ENCODE results near the gene RAET1E.
A peak's percentile ranks its signal among the peaks of the same experiment; 100 is the strongest.
"Not testable (repeated sequence)": the region's sequence is repeated elsewhere in the genome, so short reads cannot be mapped to it uniquely, and the experiment has no call there.

The RAET1E gene

GRCh38 chr6:149929422-149929821 is 31.5 kb upstream of the RAET1E start:
- Histone ChIP-seq H3K4me3 (ENCODE audit: insufficient read depth, low read depth, low read length, poor library complexity, severe bottlenecking) (no peak overlapping the region), H3K27ac (ENCODE audit: insufficient read depth, low read length, poor library complexity, severe bottlenecking) (no peak overlapping the region), H3K9me3 (ENCODE audit: control insufficient read depth, low read length) (no peaks in the 10 kb centered on the region), H3K36me3 (ENCODE audit: control insufficient read depth, insufficient read depth, low read length) (no peaks in the 10 kb centered on the region), H3K27me3 (replicated peaks; ENCODE audit: control insufficient read depth, insufficient read depth, low read length, poor library complexity, severe bottlenecking) (peaks cover 42% of the 10 kb centered on the region), H3K4me1 (ENCODE audit: control insufficient read depth, insufficient read depth, low read length, poor library complexity, severe bottlenecking) (peaks cover 9% of the 10 kb centered on the region)
- DNase-seq: no peak

DNA sequence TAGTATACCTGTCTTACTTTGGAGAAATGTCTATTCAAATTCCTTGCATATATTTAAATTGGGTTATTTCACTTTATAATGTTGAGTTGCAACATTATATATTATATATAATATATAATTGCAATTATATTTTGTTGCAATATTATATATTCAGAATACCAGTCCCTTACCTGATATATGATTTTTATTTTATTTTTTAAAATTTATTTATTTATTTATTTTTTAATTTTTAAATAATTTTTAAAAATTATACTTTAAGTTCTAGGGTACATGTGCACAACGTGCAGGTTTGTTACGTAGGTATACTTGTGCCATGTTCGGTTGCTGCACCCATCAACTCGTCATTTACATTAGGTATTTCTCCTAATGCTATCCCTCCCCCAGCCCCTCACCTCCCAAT is 29.1 kb upstream of the RAET1E start:
- H3K27ac ChIP-seq (ENCODE audit: insufficient read depth, low read length, poor library complexity, severe bottlenecking); DNase-seq; H3K4me3 ChIP-seq (ENCODE audit: insufficient read depth, low read depth, low read length, poor library complexity, severe bottlenecking); H3K36me3 ChIP-seq (ENCODE audit: control insufficient read depth, insufficient read depth, low read length); H3K9me3 ChIP-seq (ENCODE audit: control insufficient read depth, low read length): not testable (repeated sequence)
- Histone ChIP-seq H3K4me1 (ENCODE audit: control insufficient read depth, insufficient read depth, low read length, poor library complexity, severe bottlenecking) (peaks cover 24% of the 10 kb centered on the region), H3K27me3 (replicated peaks; ENCODE audit: control insufficient read depth, insufficient read depth, low read length, poor library complexity, severe bottlenecking) (peaks cover 55% of the 10 kb centered on the region)

- Histone ChIP-seq H3K4me1 (ENCODE audit: control insufficient read depth, insufficient read depth, low read length, poor library complexity, severe bottlenecking) (peaks cover 24% of the 10 kb centered on the region), H3K4me3 (ENCODE audit: insufficient read depth, low read depth, low read length, poor library complexity, severe bottlenecking) (no peak overlapping the region), H3K27ac (ENCODE audit: insufficient read depth, low read length, poor library complexity, severe bottlenecking) (no peak overlapping the region), H3K9me3 (ENCODE audit: control insufficient read depth, low read length) (no peaks in the 10 kb centered on the region), H3K36me3 (ENCODE audit: control insufficient read depth, insufficient read depth, low read length) (no peaks in the 10 kb centered on the region), H3K27me3 (replicated peaks; ENCODE audit: control insufficient read depth, insufficient read depth, low read length, poor library complexity, severe bottlenecking) (peaks cover 58% of the 10 kb centered on the region)
- DNase-seq: peak; percentile 45 to 61 (median 51)
Observed at GRCh38 chr6:149925974-149926777, 28.3 kb upstream of the RAET1E start.

- no peaks in the 10 kb centered on the region for H3K36me3 ChIP-seq (ENCODE audit: control insufficient read depth, insufficient read depth, low read length)
- H3K4me1 ChIP-seq (ENCODE audit: control insufficient read depth, insufficient read depth, low read length, poor library complexity, severe bottlenecking): peaks cover 24% of the 10 kb centered on the region
- no peak overlapping the region for H3K4me3 ChIP-seq (ENCODE audit: insufficient read depth, low read depth, low read length, poor library complexity, severe bottlenecking)
- no peak overlapping the region for H3K27ac ChIP-seq (ENCODE audit: insufficient read depth, low read length, poor library complexity, severe bottlenecking)
- DNase-seq: no peak
- no peaks in the 10 kb centered on the region for H3K9me3 ChIP-seq (ENCODE audit: control insufficient read depth, low read length)
- H3K27me3 ChIP-seq (replicated peaks; ENCODE audit: control insufficient read depth, insufficient read depth, low read length, poor library complexity, severe bottlenecking): peaks cover 55% of the 10 kb centered on the region
Observed at GRCh38 chr6:149925253-149925973, 27.5 kb upstream of the RAET1E start.

DNA sequence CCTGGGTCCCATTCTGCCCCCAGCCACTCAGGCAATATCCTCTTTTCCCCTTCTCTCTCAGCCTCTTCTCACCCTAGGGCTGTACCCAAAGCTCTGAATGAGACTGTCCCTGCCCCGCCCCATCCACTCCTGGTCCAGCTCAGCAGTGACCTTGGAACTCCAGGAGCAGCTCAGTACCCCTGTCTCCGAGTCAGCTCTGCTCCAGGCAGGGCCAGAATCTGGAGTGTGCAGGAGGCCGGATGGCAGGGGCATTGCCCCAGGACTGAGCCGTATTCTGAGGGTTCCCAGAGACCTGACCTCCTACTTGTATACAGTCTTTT is 27.0 kb upstream of the RAET1E start:
- no peaks in the 10 kb centered on the region for H3K9me3 ChIP-seq (ENCODE audit: control insufficient read depth, low read length)
- H3K27me3 ChIP-seq (replicated peaks; ENCODE audit: control insufficient read depth, insufficient read depth, low read length, poor library complexity, severe bottlenecking): peaks cover 53% of the 10 kb centered on the region
- no peak for DNase-seq
- H3K27ac ChIP-seq (ENCODE audit: insufficient read depth, low read length, poor library complexity, severe bottlenecking): no peak overlapping the region
- H3K4me3 ChIP-seq (ENCODE audit: insufficient read depth, low read depth, low read length, poor library complexity, severe bottlenecking): no peak overlapping the region
- H3K4me1 ChIP-seq (ENCODE audit: control insufficient read depth, insufficient read depth, low read length, poor library complexity, severe bottlenecking): peaks cover 24% of the 10 kb centered on the region
- no peaks in the 10 kb centered on the region for H3K36me3 ChIP-seq (ENCODE audit: control insufficient read depth, insufficient read depth, low read length)

DNA sequence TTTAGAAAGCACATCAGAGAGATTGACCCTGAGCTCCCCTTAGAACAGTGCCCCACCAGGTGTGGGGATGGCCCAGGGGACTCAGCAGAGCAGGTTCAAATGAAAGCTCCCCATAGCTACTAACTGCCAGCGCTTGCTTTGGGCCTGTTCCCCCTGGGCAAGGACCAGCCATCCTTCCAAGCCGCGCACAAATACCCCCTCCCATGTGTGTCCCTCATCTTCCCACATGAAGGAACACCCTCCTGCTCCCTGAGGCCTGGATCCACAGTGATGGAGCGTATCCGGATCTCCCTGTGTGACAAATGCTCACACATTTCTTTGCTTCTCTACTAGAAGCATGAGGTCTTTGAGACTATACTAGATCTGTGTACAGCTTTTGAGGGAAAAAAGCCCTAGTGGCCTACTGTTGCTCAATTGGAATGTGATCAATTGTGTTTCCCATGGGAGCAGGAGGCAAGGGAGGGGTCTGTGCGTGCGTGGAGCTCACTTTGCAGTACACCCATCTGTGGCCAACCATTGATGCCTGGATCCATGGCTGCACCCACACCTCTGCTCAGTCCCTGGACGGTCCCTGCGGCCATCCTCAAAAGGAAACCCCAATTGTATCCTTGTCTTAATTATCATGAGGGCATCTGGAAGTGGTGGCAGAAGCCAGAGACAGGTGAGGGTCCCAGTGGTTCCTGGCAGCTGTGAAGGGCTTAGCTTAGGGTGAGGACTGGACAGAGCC is 26.5 kb upstream of the RAET1E start:
- H3K9me3 ChIP-seq (ENCODE audit: control insufficient read depth, low read length): no peaks in the 10 kb centered on the region
- no peak overlapping the region for H3K27ac ChIP-seq (ENCODE audit: insufficient read depth, low read length, poor library complexity, severe bottlenecking)
- peaks cover 48% of the 10 kb centered on the region for H3K27me3 ChIP-seq (replicated peaks; ENCODE audit: control insufficient read depth, insufficient read depth, low read length, poor library complexity, severe bottlenecking)
- H3K36me3 ChIP-seq (ENCODE audit: control insufficient read depth, insufficient read depth, low read length): no peaks in the 10 kb centered on the region
- no peak for DNase-seq
- H3K4me3 ChIP-seq (ENCODE audit: insufficient read depth, low read depth, low read length, poor library complexity, severe bottlenecking): no peak overlapping the region
- H3K4me1 ChIP-seq (ENCODE audit: control insufficient read depth, insufficient read depth, low read length, poor library complexity, severe bottlenecking): peaks cover 24% of the 10 kb centered on the region

DNA sequence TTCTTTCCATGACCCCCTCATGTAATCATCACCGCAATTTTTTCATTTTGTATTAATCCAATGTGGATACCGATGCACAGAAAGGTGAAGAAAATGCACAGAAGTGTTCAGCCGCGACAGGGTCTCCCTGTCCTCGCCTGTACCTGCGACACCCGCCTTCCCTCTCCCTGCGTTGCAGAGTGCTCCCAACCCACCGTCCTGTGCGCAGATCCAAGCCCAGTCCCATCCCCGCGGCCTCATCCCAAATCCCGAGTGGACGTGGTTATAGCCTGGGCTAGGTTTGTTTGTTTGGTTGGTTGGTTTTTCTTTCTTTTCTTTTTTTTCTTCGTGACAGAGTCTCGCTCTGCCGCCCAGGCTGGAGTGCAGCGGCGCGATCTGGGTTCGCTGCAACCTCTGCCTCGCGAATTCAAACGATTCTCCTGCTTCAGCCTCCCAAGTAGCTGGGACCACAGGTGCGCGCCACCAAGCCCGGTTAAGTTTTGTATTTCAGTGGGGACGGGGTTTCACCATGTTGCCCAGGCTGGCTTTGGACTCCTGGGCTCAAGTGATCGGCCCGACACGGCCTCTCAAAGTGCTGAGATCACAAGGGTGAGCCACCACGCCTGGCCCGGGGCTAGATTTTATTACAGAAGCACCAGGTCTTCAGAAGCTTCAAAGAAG is 25.5 kb upstream of the RAET1E start:
- peaks cover 24% of the 10 kb centered on the region for H3K4me1 ChIP-seq (ENCODE audit: control insufficient read depth, insufficient read depth, low read length, poor library complexity, severe bottlenecking)
- H3K27ac ChIP-seq (ENCODE audit: insufficient read depth, low read length, poor library complexity, severe bottlenecking): no peak overlapping the region
- H3K9me3 ChIP-seq (ENCODE audit: control insufficient read depth, low read length): no peaks in the 10 kb centered on the region
- peaks cover 44% of the 10 kb centered on the region for H3K27me3 ChIP-seq (replicated peaks; ENCODE audit: control insufficient read depth, insufficient read depth, low read length, poor library complexity, severe bottlenecking)
- no peaks in the 10 kb centered on the region for H3K36me3 ChIP-seq (ENCODE audit: control insufficient read depth, insufficient read depth, low read length)
- peak overlapping the region; percentile 59 for H3K4me3 ChIP-seq (ENCODE audit: insufficient read depth, low read depth, low read length, poor library complexity, severe bottlenecking)
- DNase-seq: no peak

- Histone ChIP-seq H3K27ac (ENCODE audit: insufficient read depth, low read length, poor library complexity, severe bottlenecking) (no peak within 1 kb of the TSS), H3K27me3 (replicated peaks; ENCODE audit: control insufficient read depth, insufficient read depth, low read length, poor library complexity, severe bottlenecking) (peaks cover 44% of the 10 kb centered on the region), H3K4me3 (ENCODE audit: insufficient read depth, low read depth, low read length, poor library complexity, severe bottlenecking) (peak within 1 kb of the TSS; percentile 59), H3K9me3 (ENCODE audit: control insufficient read depth, low read length) (no peaks in the 10 kb centered on the region), H3K4me1 (ENCODE audit: control insufficient read depth, insufficient read depth, low read length, poor library complexity, severe bottlenecking) (peaks cover 24% of the 10 kb centered on the region), H3K36me3 (ENCODE audit: control insufficient read depth, insufficient read depth, low read length) (no peaks in the 10 kb centered on the region)
- peak; percentile 52 to 74 (median 72) for DNase-seq
Observed at GRCh38 chr6:149922642-149923326, 24.9 kb upstream of the RAET1E start, which contains the start of gene RAET1G. RAET1G (minus strand) TSS chr6:149923121; CDS start chr6:149923010, 111 bp downstream.

GRCh38 chr6:149922091-149922490 is 24.2 kb upstream of the RAET1E start:
- peaks cover 44% of the 10 kb centered on the region for H3K27me3 ChIP-seq (replicated peaks; ENCODE audit: control insufficient read depth, insufficient read depth, low read length, poor library complexity, severe bottlenecking)
- H3K4me1 ChIP-seq (ENCODE audit: control insufficient read depth, insufficient read depth, low read length, poor library complexity, severe bottlenecking): peaks cover 24% of the 10 kb centered on the region
- H3K9me3 ChIP-seq (ENCODE audit: control insufficient read depth, low read length); H3K36me3 ChIP-seq (ENCODE audit: control insufficient read depth, insufficient read depth, low read length); DNase-seq; H3K4me3 ChIP-seq (ENCODE audit: insufficient read depth, low read depth, low read length, poor library complexity, severe bottlenecking); H3K27ac ChIP-seq (ENCODE audit: insufficient read depth, low read length, poor library complexity, severe bottlenecking): not testable (repeated sequence)

Data from effector memory CD4-positive, alpha-beta T cell (primary cell).